GM18499 (cell line): ENCODE data around the gene ZDHHC24.
"Not testable (repeated sequence)": the region's sequence is repeated elsewhere in the genome, so short reads cannot be mapped to it uniquely, and the experiment has no call there.

Source experiments
- ATAC-seq: cut with Tn5 transposase; IDR thresholded peaks from one replicate; pipeline ENCODE4 v1.9.1; 2021; ENCODE audit warnings: moderate number of reproducible peaks; ENCODE audit not compliant: insufficient read depth, unreplicated experiment

ZDHHC24 gene

GRCh38 chr11:66546966-66547661 is 1.3 kb upstream of the ZDHHC24 start:
- ATAC-seq = no peak

DNA sequence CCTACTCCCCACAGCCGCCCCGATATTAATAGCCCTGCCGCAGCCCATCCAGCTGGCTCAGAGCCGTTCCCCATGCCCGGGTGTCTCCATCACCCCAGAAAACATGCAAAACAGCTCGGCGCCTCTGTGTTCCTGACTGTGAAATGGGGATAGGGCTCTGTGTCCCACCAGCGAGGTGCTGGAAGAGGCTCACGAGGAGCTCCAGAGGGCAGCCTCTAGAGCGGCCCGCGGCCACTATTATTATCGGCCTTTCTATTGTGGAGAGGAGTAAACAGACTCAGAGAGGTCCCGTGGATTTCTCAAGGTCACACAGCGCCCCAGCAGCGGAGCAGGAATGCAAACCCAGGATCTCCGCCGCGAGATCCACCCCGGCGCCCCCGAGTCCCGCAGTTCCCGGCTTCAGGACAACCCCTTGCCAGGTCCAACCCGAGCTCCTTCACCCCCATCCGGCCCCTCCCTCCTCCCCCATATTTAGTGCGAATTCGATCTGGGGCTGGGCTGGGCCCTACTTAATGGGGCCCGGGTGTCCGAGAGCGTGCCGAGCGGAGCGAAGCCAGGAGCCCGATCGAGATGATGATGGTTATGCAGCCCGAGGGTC is 619 bp upstream of the ZDHHC24 start, which contains the start of gene ACTN3:
Gene ACTN3, plus strand, starts transcription at position 536 of the 598 bp plus-strand sequence. Its CDS starts 35 bp downstream, at position 571.
- ATAC-seq = no peak

GRCh38 chr11:66544952-66545351 is 896 bp downstream of the ZDHHC24 start:
- not testable (repeated sequence) for ATAC-seq

DNA sequence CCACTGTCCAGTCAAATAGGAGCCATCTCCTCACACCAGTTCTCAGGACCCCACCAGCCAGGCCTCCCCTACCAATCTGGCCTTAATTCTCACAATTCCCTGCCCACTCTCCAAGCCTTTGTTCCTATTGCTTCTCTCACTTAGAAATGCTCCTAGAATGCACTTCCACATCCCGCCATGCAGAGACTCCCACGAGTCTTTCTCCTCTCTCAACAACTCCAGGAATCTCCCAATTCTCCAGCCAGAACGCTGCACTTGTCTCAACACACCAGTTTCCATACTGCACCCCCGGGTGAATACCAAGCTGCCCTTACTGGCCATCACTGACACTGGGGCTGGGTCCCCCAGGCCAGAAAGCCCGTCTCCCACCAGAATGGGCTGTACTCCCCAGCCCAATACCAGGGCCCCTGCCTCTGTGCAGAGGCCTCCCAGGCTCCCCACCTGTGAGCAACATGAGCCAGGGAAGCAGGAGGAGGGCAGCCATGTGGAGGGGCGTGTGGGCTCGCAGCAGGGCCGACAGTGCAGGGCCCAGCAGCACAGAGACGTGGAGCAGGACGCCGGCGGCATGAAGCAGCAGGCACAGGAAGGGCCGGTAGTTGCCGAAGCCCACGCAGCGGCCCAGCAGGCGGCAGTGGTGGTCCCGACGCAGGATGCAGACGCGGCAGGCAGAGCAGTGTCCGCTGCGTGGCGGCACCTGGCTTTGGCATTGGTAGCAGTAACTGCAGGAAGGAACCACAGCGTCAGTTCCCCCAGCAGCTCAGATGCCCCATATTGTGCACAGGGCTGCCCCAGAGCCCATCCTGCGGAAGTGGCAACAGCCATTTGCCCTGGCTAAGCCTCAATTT is 2.4 kb downstream of the ZDHHC24 start:
- ATAC-seq = no peak

GRCh38 chr11:66542362-66542761 is 3.5 kb downstream of the ZDHHC24 start:
- ATAC-seq = no peak

GRCh38 chr11:66541892-66542291 is 4.0 kb downstream of the ZDHHC24 start:
- no peak for ATAC-seq

DNA sequence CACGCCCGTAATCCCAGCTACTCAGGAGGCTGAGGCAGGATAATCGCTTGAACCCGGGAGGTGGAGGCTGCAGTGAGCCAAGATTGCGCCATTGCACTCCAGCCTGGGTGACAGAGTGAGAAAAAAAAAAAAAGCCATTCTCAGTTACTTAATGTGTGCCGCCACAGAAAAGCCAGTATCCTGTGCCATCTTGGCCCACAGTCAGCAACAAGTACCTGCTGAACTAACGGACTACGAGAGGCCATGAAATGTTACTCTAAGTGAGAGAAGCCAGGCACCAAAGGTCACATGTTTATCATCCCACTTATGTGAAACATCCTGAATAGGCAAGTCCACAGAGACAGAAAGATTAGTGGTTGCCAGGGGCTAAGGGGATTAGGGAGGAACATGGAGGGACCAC is 5.2 kb downstream of the ZDHHC24 start:
- not testable (repeated sequence) for ATAC-seq

DNA sequence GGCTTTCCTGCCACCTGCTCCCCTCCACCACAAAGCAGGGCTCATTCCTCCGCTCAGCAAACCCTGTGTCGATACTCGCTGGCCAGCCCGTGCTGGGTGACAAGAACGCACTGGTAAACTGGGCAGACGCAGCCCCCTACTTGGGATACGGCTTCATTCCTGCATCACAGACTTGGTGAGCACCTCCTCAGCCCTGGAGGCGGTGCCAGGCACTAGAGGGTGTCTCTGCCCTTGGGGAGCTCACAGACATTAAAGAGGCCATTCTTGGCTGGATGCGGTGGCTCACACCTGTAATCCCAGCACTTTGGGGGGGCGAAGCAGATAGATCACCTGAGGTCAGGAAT is 6.0 kb downstream of the ZDHHC24 start:
- ATAC-seq = no peak

DNA sequence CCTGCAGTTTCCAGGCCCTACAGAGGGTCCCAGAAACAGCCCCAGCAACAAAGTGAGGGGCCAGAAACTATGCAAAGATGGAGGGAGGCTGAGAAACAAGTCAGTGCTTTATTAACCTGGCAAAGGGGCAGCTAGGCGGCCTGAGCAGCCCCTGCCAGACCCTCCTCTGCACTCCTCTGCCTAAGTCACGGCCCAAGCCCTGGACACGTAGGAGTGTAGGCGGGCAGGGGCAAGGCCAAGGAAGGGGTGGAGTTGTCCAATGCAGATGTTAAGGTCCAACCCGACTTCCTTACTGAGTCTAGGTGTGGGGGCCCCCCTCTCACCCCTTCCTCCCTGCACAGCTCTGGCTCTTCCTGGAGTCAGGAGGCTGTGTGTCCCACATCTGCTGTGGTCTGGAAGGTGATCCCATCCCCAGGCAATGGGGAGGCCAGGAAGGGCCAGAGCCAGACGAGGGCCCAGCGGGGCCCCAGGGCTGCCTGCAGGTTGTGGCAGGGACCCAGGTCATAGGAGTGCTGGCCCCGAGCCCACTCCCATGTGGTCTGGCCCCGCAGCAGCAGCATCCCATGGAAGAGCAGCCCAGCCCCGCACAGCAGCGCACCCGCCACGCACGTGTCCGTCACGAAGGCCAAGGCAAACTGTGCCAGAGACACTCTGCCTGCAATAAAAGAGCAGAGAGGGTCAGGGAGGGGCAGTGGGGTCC is 6.5 kb downstream of the ZDHHC24 start:
- ATAC-seq = no peak

DNA sequence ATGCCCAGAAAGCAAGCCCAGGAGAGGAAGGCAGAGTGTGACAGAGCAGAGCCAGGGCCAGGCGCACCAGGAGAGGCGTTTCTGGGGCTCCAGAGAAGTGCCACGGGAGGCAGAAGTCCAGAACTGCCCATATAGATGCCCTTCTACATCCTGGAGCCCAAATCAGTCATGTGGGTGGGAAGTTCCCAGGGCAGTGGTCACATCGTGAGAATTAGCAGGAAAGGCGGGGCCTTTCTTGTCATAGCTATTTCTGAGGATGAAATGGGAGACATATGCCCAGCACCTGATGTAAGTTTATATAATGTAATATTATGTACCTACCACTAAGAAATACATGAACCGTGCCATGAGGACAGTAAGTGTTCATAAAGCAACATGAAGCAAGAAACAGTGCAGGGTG is 13.1 kb downstream of the ZDHHC24 start:
- no peak for ATAC-seq

DNA sequence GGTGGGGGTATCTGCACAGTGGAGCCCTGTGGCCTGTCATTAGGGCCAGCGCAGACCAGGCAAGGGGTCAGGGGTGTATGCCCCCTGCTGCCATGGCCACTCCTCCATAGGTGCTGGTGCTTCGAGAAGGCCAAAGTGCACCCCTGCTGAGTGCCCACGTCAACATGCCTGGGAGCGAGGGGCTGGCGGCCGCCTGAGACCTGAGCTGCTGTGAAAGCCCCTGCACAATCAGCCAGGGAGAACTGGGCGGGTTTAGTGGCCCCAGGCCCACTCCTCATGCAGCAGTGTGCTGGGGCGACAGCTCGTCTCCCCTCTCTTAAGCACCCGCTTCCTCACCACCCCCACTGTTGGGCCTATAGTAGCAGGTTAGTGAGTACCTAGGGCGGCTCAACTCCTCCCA is 14.0 kb downstream of the ZDHHC24 start:
- ATAC-seq = no peak

DNA sequence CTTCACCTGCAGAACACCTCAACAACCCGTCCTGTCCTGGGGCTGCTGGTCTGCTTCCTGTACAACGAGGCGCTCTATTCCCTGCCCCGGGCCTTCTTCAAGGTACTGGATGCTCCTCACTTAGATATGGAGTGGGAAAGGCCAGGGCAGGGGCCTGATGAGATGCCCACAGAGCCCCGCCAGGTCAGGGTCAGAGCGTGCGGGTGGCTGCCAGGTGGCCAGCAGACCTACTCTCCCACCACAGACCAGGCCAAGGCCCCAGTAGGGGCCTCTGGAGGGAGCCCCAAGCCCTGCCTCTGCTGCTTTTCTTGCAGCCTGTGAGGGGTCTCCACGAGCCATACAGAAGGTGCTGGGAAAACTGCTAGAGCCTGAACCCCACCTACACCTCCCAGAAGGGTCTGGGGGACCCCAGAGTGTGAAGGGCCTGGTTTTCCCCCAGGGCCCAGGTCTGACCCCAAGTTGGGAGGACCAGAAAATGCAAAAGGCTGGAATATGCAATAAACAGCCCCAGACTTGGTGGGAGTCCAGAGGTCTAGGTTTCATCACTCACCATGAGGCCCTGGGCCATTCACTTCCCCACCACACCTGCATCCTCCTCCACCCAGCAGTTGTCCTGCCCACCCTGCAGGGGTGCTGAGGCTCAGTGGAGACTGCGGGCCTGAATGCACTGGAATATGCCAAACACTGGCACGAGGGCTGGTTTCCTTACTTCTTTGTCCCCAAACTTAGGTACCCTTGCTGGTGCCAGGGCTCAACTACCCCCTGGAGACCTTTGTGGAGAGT is 14.7 kb downstream of the ZDHHC24 start:
- ATAC-seq = no peak

DNA sequence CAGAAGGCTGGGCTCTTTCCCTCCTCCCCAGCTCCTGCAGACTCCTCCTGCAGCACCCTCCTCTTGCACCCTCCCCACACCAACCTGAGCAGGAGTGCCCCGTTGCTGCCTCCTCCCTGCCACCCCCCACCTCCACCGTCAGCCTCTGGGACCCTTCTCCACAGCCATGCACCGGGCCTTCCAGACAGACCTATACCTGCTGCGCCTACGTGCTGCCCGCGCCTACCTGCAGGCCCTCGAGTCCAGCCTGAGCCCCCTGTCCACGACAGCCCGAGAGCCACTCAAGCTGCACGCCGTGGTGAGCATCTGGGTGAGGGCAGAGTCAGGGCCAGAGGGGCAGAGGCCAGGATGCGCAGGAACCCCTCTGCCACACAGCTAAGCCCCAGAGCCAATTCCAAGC is 16.2 kb downstream of the ZDHHC24 start:
- no peak for ATAC-seq

DNA sequence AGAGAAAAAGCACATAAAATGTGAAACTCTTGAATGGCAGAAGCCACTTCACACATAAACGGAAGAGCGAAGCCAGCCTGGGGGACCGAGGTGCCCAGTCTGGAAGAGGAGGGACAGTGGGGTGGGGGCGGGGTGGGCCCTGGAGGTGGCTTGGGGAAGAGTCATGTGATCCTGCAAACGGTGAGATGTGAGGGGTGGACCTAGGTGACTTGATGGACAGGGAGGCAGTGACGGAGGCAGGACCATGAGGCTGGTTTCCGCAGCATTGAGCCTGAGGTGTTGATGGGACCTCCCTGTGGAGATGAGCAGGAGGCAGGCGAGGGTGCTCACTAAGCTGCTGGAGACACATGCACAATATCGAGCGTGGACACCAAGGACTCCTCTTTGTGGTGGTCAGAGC is 16.8 kb downstream of the ZDHHC24 start:
- ATAC-seq = no peak

- no peak for ATAC-seq
These were observed 21.4 kb downstream of the ZDHHC24 start for GRCh38 chr11:66524304-66525040.

- no peak for ATAC-seq
These were observed 22.2 kb downstream of the ZDHHC24 start for GRCh38 chr11:66523611-66524010.

DNA sequence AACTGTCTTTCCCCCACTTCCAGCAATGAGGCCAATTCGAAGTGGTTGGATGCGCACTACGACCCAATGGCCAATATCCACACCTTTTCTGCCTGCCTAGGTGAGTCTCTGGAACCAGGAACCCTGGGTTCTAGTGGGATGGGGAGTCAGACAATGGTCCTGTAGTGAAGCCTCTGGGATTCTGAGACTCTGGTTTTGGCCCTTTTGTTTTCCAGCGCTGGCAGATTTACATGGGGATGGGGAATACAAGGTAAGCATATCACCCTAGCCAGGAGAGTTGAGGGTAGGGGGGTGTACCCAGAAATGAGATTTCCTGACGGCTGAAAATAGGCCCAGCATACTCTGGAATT is 34.9 kb downstream of the ZDHHC24 start:
- no peak for ATAC-seq

GRCh38 chr11:66510271-66510989 is 35.4 kb downstream of the ZDHHC24 start, which contains the start of gene BBS1:
Gene BBS1 (plus strand): TSS chr11:66510635. CDS start chr11:66510660, 25 bp downstream.
- ATAC-seq = no peak

DNA sequence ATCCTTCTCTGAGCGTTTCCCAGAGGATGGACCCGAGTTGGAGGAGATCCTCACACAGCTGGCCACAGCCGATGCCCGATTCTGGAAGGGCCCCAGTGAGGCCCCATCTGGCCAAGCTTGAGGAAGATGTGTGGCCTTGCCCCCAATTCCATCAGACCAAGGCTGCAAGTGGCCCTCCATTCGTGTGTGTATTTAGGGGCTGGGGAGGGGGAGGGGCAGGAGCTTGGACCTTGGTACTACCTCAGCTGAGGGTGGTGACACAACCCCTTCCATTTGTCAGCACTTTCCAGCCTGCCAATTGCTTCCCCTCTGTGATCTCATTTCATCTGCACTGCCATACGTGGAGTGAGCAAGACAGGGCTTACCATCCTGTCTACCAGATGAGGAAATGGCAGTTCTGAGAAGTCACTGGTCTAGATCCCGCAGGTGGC is 36.7 kb downstream of the ZDHHC24 start:
- ATAC-seq = no peak
